Bronchial epithelial cell (primary cell): ENCODE measurements around the gene IL3. TPM values are rescaled to one million over a fixed set of nuclear protein-coding genes. Genes with fewer than 3 reads are reported as not detected.

Experiments
- DNase-seq: peaks from one replicate; pipeline ENCODE4 v3.0.0-alpha.2; 2010; ENCODE audit warnings: low read depth
- FAIRE-seq: peaks from 2 replicates; lab custom pipeline; 2011; peaks lifted over from hg19 to GRCh38; lab: Jason Lieb, UNC
- H3K27me3 ChIP-seq: 2 replicates; pipeline ENCODE4 v1.5.1; 2011; ENCODE audit warnings: low read length; ENCODE audit not compliant: control insufficient read depth, insufficient read depth
- H3K36me3 ChIP-seq: 2 replicates; pipeline ENCODE4 v1.5.1; 2011; ENCODE audit warnings: low read length; ENCODE audit not compliant: control insufficient read depth, insufficient read depth
- H3K4me3 ChIP-seq: 2 replicates; pipeline ENCODE4 v1.5.1; 2011; ENCODE audit warnings: mild to moderate bottlenecking, low read depth, low read length, control low read depth
- CTCF ChIP-seq: IDR thresholded peaks from 2 replicates; pipeline ENCODE4 v1.5.1; 2011; ENCODE audit warnings: mild to moderate bottlenecking, moderate library complexity, low read length, control low read depth, inconsistent platforms; ENCODE audit not compliant: insufficient read depth, severe bottlenecking
- total RNA-seq: library from RNA; depleted of rRNA; stranded (reverse); fragments of >200 nt; gene quantifications from 2 replicates; pipeline ENCODE4 v1.2.1, GENCODE V29; 2014

IL3 gene
- total RNA-seq, 1 donor from 2014 or later: not detected

DNA sequence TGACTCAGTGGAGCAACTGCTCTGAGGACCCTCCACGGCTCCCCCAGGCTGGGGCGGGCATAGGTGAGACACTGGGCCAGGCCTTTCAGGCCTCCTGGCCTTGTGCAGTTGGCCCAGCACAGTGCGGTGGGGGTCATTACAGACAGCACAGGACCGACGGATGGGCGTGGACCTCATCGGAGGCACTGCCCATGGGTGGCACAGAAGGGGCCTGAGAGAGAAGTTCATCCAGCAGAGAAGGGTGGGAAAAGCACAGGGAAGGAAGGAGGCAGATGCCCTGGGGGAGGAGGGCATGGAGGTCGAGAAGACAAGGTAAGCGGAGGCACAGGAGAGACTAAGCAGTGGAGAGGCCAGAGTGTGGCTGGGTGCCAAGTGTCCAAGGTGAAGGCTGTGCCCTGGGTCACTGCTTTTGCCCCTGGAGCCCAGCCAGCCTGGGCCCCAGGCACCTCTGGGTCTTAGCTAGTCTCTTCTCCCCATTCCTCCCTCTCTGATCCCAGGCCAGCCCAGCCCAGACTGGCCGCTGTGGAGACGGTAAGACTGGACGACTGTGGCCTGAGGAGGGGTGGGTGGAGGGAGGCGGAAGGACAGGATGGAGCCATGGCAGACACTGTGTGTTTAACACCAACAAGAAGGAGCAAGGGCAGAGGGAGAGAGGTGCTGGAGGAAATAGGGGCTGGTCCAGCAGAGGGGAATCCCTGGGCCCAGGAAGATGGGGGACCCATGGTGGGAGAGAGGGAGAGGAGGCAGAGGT, 5.7 kb downstream of the IL3 start:
- DNase-seq (no peak), FAIRE-seq (no peak)
- no peak for TF ChIP-seq CTCF
- Histone ChIP-seq H3K36me3 (no peaks in the 10 kb centered on the region), H3K4me3 (no peak overlapping the region), H3K27me3 (no peaks in the 10 kb centered on the region)

GRCh38 chr5:132066871-132067270, 6.4 kb downstream of the IL3 start:
- Histone ChIP-seq H3K4me3 (no peak overlapping the region), H3K27me3 (peaks cover 3% of the 10 kb centered on the region), H3K36me3 (no peaks in the 10 kb centered on the region)
- DNase-seq (no peak), FAIRE-seq (no peak)
- no peak for TF ChIP-seq CTCF

- DNase-seq: no peak
Observed at GRCh38 chr5:132067451-132067850, 7.0 kb downstream of the IL3 start.

GRCh38 chr5:132067941-132068808, 7.7 kb downstream of the IL3 start:
- H3K4me3 ChIP-seq: no peak overlapping the region
- TF ChIP-seq CTCF: no peak
- H3K27me3 ChIP-seq: peaks cover 3% of the 10 kb centered on the region
- DNase-seq: no peak
- no peak for FAIRE-seq
- no peaks in the 10 kb centered on the region for H3K36me3 ChIP-seq

More at GRCh38 chr5:132067451-132067850, 7.0 kb downstream of the IL3 start:
- no peak for FAIRE-seq
- Histone ChIP-seq H3K4me3 (no peak overlapping the region), H3K36me3 (no peaks in the 10 kb centered on the region), H3K27me3 (peaks cover 3% of the 10 kb centered on the region)
- no peak for TF ChIP-seq CTCF

GRCh38 chr5:132069561-132069960, 9.1 kb downstream of the IL3 start:
- peaks cover 3% of the 10 kb centered on the region for H3K27me3 ChIP-seq
- no peaks in the 10 kb centered on the region for H3K36me3 ChIP-seq
- DNase-seq (no peak), FAIRE-seq (no peak)
- TF ChIP-seq CTCF: no peak
- H3K4me3 ChIP-seq: no peak overlapping the region
